ENCODE measurements around the gene A2M.

DNA sequence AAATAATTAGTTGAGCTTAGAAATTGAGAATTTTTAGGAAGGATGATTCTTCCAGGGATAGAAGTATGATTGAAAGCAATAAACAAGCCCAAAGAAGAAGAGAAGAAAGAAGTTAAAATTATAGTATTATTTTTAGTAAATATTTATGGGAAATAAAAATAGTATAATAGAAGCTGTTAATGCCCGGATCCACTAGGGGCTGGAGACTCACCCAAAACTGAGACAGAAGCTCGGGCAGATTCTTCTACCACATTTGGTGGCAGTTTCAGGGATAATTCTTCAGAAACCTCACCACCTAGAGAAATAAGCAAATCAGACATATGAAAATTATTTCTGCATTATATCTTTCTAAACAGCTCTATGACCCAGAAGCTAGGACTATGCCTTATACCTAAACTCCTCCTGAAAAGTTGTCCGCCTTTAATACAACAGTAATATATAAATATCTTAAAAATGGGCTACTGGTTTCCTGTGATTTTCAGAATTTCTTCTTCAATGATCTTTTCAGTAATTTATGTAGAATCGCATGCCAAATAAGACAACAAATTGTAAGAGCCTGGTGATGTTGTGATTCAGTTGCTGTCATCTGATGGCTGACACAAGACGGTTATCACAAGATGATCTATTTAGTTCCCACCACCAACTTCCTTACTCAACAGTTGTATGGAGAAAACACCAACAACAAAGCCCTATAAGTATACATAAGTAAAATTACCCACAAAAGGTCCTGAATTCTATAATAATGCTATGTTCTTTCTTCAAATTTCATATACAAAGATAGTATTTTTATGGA lies 35.6 kb downstream of the A2M start:
- no peak for TF ChIP-seq POLR2A (IDR thresholded peaks at IDR 0.05)
- TF ChIP-seq, protein P1, sequence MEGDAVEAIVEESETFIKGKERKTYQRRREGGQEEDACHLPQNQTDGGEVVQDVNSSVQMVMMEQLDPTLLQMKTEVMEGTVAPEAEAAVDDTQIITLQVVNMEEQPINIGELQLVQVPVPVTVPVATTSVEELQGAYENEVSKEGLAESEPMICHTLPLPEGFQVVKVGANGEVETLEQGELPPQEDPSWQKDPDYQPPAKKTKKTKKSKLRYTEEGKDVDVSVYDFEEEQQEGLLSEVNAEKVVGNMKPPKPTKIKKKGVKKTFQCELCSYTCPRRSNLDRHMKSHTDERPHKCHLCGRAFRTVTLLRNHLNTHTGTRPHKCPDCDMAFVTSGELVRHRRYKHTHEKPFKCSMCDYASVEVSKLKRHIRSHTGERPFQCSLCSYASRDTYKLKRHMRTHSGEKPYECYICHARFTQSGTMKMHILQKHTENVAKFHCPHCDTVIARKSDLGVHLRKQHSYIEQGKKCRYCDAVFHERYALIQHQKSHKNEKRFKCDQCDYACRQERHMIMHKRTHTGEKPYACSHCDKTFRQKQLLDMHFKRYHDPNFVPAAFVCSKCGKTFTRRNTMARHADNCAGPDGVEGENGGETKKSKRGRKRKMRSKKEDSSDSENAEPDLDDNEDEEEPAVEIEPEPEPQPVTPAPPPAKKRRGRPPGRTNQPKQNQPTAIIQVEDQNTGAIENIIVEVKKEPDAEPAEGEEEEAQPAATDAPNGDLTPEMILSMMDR (IDR thresholded peaks at IDR 0.05) = no peak

Measured in ovary (tissue), 3 donors.